GM12865 (cell line): Measurements from ENCODE around the gene TXNDC11.

Experiments
- DNase-seq: peaks from one replicate; pipeline ENCODE4 v3.0.0; 2010; ENCODE audit warnings: low read depth
- H3K4me3 ChIP-seq: 2 replicates; pipeline ENCODE4 v1.5.1; 2011; ENCODE audit warnings: mild to moderate bottlenecking, low read depth, low read length, control low read depth
- TF ChIP-seq, protein P1 (sequence below): IDR thresholded peaks from 2 replicates; pipeline ENCODE4 v1.5.1; 2011; ENCODE audit warnings: low read length, control low read depth, low read depth, inconsistent platforms; ENCODE audit not compliant: insufficient read depth; ENCODE audit errors: missing control alignments

Gene TXNDC11

DNA sequence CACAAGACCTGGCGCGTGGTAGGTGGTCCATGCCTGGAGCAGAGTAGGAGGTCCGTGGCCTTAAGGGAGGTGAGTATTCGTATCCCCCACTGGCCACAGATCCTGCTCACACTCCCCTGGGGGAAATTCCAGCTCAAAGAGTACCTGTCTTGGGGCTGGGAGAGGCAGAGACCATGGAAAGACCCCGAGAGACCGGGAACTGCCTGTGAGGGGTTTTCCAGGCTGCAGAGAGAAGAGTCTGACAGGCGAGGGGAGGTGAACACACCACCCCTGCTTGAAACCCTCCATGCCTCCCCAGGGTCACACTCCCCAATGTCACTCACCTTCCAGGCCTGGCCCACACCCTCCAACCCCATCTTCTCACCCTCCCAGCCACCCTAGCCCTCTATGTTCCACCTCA is 87.0 kb downstream of the TXNDC11 start:
- peak; percentile 54 for DNase-seq
- TF ChIP-seq, protein P1, sequence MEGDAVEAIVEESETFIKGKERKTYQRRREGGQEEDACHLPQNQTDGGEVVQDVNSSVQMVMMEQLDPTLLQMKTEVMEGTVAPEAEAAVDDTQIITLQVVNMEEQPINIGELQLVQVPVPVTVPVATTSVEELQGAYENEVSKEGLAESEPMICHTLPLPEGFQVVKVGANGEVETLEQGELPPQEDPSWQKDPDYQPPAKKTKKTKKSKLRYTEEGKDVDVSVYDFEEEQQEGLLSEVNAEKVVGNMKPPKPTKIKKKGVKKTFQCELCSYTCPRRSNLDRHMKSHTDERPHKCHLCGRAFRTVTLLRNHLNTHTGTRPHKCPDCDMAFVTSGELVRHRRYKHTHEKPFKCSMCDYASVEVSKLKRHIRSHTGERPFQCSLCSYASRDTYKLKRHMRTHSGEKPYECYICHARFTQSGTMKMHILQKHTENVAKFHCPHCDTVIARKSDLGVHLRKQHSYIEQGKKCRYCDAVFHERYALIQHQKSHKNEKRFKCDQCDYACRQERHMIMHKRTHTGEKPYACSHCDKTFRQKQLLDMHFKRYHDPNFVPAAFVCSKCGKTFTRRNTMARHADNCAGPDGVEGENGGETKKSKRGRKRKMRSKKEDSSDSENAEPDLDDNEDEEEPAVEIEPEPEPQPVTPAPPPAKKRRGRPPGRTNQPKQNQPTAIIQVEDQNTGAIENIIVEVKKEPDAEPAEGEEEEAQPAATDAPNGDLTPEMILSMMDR = no peak
- H3K4me3 ChIP-seq = no peak overlapping the region

- no peak for DNase-seq
- TF ChIP-seq, protein P1 = no peak
- no peak overlapping the region for H3K4me3 ChIP-seq
Observed at GRCh38 chr16:11651796-11652195, 90.9 kb downstream of the TXNDC11 start.

DNA sequence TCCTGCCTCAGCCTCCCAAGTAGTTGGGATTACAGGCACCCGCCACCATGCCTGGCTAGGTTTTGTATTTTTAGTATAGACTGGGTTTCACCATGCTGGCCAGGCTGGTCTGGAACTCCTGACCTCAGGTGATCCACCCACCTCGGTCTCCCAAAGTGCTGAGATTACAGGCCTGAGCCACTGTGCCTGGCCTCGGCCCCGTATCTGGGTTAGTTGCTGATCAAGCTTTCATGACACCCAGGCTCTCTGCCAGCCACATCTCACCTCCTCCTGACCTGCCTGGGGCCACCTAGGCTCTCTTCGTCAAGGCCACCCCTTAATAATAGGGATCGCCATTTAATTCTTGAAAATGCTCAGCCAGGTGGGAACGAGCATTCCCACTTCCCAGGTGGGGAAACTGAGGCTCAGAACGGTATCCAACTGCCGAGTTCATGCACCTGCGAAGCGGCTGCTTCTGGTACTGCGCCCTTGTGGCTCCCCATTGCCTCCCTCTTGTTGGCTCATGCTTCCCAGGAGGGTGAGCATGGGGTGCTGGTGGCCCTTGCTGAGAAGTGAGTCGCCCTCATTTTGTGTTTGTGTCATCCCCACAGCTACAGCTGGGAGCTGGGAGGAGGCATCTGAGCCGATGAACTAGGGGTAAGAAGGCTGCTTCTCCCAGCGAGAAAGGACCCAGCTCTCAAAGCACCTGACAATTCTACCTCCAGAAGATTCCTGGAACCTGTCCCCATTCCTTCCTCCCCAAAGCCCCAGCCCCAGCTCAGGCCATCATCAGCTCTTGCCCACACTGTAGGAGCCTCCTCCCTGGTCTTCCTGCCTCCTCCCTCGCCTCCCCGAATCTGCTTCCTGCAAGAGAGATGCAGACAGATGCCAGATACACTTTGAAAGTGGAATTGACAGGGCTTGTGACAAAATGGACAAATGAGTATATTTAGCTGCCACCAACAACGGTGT is 91.7 kb downstream of the TXNDC11 start:
- H3K4me3 ChIP-seq = no peak overlapping the region
- no peak for DNase-seq
- TF ChIP-seq, protein P1 = no peak

- H3K4me3 ChIP-seq = no peak overlapping the region
- TF ChIP-seq, protein P1 = no peak
- no peak for DNase-seq
Observed at GRCh38 chr16:11649276-11649675, 93.4 kb downstream of the TXNDC11 start.

DNA sequence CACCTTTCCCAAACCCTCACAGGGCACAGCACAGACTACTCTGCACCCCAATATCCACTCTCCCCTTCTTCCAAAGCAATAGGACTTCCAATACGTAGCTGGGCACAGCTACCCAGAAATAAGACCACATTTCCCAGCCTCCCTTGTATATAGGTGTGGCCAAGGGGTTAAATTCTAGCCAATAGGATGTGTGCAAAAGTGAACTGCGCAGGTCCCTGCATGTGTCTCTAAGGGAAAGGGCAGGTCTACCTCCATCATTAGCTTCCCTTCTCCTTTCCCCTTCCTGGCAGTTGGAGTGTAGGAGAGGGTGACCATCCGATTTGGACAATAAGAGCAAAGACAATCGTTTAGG is 99.9 kb downstream of the TXNDC11 start:
- DNase-seq = no peak
- TF ChIP-seq, protein P1 = no peak
- no peak overlapping the region for H3K4me3 ChIP-seq

DNA sequence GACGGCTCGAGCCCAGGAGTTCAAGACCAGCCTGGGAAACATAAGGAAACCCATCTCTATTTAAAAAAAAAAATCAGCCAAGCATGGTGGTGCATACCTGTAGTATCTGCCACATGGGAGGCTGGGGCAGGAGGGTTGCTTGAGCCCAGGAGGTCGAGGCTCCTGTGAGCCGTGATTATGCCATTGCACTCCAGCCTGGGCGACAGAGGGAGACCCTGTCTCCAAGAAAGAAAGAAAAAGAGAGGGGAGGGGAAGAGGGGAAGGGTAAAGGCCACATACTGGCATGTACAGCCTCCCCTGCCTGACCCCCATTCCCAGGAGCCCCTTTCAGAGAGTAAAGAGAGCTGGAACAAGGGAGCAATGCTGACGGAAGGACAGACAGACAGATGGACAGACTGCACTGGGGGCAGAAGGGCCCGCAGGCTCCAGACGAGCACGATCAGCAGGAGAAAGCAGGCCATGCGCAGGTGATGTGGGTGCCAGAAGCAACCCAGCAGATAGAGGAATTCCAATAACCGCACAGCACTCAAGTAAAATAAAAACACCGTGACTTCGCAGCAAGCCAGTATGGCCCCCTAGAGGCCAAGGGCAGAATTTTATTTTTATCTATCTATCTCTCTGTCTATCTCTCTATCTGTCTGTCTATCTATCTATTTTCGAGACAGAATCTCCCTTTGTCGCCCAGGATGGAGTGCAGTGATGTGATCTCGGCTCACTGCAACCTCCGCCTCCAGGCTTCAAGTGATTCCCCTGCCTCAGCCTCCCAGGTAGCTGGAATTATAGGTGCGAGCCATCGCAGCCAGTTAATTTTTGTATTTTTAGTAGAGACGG is 101.5 kb downstream of the TXNDC11 start:
- no peak overlapping the region for H3K4me3 ChIP-seq
- peak; percentile 67 for DNase-seq
- TF ChIP-seq, protein P1 = peak; percentile 80
